GM12878 (cell line): Measurements from ENCODE around the gene CABP7.

Source experiments
- CHD1 ChIP-seq: IDR thresholded peaks from 2 replicates; pipeline ENCODE4 v1.6.1; 2012; ENCODE audit warnings: low read depth, low read length, improper control_type of control experiment
- EZH2 ChIP-seq: IDR thresholded peaks from 2 replicates; pipeline ENCODE4 v1.6.1; 2012; ENCODE audit warnings: low read depth, mild to moderate bottlenecking, control low read depth, inconsistent platforms, low read length, borderline replicate concordance; ENCODE audit not compliant: control insufficient read depth
- HDAC2 ChIP-seq: fragments of 200-600 bp; sonication (generic); IDR thresholded peaks from 2 replicates; pipeline ENCODE4 v1.6.1; 2017
- JUND ChIP-seq: IDR thresholded peaks from 2 replicates; pipeline ENCODE4 v1.6.1; 2012; ENCODE audit warnings: low read depth, mild to moderate bottlenecking, low read length, improper control_type of control experiment, moderate library complexity
- NR2F1 ChIP-seq: fragments of 450-650 bp; conservative IDR thresholded peaks from 2 replicates; pipeline ENCODE4 v1.6.1; 2017; ENCODE audit warnings: mild to moderate bottlenecking
- SPI1 ChIP-seq: IDR thresholded peaks from 2 replicates; pipeline ENCODE4 v1.6.1; 2011; ENCODE audit warnings: low read depth, mild to moderate bottlenecking, low read length, moderate library complexity, borderline replicate concordance; ENCODE audit not compliant: insufficient read depth
- ZNF217 ChIP-seq: fragments of 450-650 bp; IDR thresholded peaks from 2 replicates; pipeline ENCODE4 v1.6.1; 2017; ENCODE audit warnings: antibody characterized with exemption, mild to moderate bottlenecking
- TF ChIP-seq, protein P1 (sequence below): fragments of 450-650 bp; formaldehyde crosslinking; IDR thresholded peaks from 2 replicates; pipeline ENCODE4 v1.4.0; 2020; ENCODE audit warnings: mild to moderate bottlenecking, moderate library complexity
- TF ChIP-seq, protein P2 (sequence below): IDR thresholded peaks from 2 replicates; pipeline ENCODE4 v1.6.1; 2011; ENCODE audit warnings: borderline replicate concordance, low read depth, mild to moderate bottlenecking, moderate library complexity, mixed read lengths, low read length; ENCODE audit not compliant: insufficient read depth; ENCODE audit errors: extremely low read length
- TF ChIP-seq, protein P3 (sequence below), 3 experiments: IDR thresholded peaks in 2 of 3; conservative IDR thresholded peaks in 1 of 3; 2 replicates each; pipeline ENCODE4 v1.5.1; 2011; ENCODE audit warnings: low read depth in 3 of 3, low read length in 3 of 3, mild to moderate bottlenecking in 3 of 3, control low read depth in 2 of 3, moderate library complexity in 2 of 3, inconsistent platforms in 1 of 3, mixed read lengths in 1 of 3; ENCODE audit not compliant: control insufficient read depth in 2 of 3, insufficient read depth in 1 of 3; ENCODE audit errors: extremely low read depth in 1 of 3
- TF ChIP-seq, protein P4 (sequence below): IDR thresholded peaks from 2 replicates; pipeline ENCODE4 v1.6.1; 2012; ENCODE audit warnings: mild to moderate bottlenecking, low read depth, low read length

DNA sequence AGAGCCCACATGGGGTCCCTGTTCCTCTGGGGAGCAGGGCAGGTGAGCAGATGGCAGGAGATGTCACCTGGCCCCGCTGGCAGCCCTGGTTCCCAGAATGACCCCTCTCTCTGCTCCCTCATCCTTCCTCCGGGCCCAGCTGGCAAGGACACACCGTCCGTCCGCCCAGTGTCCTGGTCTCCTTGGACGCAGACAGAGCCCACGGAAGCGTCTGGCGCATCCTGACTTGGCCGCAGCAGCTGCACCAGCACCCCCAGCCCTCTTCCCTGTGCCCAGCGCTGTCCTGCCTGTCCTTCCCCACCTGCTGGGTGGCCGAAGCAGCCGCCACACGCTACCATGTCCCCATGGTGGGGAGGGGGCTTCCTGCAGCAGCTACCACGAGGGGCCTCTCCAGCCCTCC is 9.6 kb upstream of the CABP7 start:
- TF ChIP-seq, protein P1, sequence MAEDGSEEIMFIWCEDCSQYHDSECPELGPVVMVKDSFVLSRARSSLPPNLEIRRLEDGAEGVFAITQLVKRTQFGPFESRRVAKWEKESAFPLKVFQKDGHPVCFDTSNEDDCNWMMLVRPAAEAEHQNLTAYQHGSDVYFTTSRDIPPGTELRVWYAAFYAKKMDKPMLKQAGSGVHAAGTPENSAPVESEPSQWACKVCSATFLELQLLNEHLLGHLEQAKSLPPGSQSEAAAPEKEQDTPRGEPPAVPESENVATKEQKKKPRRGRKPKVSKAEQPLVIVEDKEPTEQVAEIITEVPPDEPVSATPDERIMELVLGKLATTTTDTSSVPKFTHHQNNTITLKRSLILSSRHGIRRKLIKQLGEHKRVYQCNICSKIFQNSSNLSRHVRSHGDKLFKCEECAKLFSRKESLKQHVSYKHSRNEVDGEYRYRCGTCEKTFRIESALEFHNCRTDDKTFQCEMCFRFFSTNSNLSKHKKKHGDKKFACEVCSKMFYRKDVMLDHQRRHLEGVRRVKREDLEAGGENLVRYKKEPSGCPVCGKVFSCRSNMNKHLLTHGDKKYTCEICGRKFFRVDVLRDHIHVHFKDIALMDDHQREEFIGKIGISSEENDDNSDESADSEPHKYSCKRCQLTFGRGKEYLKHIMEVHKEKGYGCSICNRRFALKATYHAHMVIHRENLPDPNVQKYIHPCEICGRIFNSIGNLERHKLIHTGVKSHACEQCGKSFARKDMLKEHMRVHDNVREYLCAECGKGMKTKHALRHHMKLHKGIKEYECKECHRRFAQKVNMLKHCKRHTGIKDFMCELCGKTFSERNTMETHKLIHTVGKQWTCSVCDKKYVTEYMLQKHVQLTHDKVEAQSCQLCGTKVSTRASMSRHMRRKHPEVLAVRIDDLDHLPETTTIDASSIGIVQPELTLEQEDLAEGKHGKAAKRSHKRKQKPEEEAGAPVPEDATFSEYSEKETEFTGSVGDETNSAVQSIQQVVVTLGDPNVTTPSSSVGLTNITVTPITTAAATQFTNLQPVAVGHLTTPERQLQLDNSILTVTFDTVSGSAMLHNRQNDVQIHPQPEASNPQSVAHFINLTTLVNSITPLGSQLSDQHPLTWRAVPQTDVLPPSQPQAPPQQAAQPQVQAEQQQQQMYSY (CRISPR knock-in tag): no peak
- TF ChIP-seq ZNF217: no peak
- TF ChIP-seq, protein P2, sequence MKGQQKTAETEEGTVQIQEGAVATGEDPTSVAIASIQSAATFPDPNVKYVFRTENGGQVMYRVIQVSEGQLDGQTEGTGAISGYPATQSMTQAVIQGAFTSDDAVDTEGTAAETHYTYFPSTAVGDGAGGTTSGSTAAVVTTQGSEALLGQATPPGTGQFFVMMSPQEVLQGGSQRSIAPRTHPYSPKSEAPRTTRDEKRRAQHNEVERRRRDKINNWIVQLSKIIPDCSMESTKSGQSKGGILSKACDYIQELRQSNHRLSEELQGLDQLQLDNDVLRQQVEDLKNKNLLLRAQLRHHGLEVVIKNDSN: no peak
- TF ChIP-seq, protein P3, sequence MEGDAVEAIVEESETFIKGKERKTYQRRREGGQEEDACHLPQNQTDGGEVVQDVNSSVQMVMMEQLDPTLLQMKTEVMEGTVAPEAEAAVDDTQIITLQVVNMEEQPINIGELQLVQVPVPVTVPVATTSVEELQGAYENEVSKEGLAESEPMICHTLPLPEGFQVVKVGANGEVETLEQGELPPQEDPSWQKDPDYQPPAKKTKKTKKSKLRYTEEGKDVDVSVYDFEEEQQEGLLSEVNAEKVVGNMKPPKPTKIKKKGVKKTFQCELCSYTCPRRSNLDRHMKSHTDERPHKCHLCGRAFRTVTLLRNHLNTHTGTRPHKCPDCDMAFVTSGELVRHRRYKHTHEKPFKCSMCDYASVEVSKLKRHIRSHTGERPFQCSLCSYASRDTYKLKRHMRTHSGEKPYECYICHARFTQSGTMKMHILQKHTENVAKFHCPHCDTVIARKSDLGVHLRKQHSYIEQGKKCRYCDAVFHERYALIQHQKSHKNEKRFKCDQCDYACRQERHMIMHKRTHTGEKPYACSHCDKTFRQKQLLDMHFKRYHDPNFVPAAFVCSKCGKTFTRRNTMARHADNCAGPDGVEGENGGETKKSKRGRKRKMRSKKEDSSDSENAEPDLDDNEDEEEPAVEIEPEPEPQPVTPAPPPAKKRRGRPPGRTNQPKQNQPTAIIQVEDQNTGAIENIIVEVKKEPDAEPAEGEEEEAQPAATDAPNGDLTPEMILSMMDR (IDR thresholded peaks at IDR 0.05 in 2 of 3, conservative IDR thresholded peaks at IDR 0.05 in 1 of 3; ENCODE audit: control insufficient read depth in 2 of 3, extremely low read depth in 1 of 3, insufficient read depth in 1 of 3, low read depth in 3 of 3, low read length in 3 of 3): no peak
- TF ChIP-seq EZH2: no peak
- no peak for TF ChIP-seq SPI1
- TF ChIP-seq CHD1: no peak
- TF ChIP-seq, protein P4, sequence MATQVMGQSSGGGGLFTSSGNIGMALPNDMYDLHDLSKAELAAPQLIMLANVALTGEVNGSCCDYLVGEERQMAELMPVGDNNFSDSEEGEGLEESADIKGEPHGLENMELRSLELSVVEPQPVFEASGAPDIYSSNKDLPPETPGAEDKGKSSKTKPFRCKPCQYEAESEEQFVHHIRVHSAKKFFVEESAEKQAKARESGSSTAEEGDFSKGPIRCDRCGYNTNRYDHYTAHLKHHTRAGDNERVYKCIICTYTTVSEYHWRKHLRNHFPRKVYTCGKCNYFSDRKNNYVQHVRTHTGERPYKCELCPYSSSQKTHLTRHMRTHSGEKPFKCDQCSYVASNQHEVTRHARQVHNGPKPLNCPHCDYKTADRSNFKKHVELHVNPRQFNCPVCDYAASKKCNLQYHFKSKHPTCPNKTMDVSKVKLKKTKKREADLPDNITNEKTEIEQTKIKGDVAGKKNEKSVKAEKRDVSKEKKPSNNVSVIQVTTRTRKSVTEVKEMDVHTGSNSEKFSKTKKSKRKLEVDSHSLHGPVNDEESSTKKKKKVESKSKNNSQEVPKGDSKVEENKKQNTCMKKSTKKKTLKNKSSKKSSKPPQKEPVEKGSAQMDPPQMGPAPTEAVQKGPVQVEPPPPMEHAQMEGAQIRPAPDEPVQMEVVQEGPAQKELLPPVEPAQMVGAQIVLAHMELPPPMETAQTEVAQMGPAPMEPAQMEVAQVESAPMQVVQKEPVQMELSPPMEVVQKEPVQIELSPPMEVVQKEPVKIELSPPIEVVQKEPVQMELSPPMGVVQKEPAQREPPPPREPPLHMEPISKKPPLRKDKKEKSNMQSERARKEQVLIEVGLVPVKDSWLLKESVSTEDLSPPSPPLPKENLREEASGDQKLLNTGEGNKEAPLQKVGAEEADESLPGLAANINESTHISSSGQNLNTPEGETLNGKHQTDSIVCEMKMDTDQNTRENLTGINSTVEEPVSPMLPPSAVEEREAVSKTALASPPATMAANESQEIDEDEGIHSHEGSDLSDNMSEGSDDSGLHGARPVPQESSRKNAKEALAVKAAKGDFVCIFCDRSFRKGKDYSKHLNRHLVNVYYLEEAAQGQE: no peak
- TF ChIP-seq HDAC2: no peak
- TF ChIP-seq JUND: no peak
- no peak for TF ChIP-seq NR2F1
